ENCODE measurements around the gene GGT6.

GGT6 gene

DNA sequence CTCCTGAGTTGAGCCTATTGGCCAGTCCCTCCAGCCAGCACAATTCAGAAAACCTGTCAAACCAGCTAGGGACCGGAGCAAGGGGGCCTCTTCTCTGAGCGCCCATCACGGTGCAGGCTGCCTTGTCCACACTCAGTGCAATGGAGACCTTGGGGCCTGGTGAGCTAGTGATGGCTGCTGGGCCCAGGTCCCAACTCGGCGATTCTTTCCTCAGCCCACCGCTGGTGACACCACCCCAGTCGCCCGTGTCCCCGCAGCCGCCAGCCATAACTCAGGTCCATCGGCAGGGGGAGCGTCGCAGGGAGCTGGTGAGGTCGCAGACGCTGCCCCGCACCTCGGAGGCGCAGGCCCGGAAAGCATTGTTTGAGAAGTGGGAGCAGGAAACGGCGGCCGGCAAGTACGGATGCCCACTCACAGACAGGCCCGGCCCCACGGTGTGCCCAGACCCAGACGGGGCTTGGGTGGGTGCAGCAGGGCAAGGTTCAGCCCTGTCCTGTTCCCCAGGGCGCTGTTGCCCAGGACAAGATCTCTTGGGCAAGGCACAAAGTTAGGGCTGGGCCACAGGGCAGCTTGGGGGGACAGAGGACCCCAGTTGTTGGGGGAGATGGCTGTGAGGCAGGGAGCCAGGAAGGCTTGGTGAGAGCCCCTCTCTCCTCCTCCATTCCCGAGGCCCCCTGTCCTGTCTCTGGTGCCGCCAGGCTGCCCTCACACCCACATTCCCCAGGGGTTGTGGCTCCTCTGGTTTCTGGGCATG, 34.7 kb upstream of the GGT6 start:
- Histone ChIP-seq H4K20me1 (ENCODE audit: insufficient read depth, low read length) (no peaks in the 10 kb centered on the region), H3K4me1 (ENCODE audit: low read length) (no peaks in the 10 kb centered on the region), H3K79me2 (ENCODE audit: low read length) (no peaks in the 10 kb centered on the region), H2AFZ (ENCODE audit: low read depth, low read length) (no peak overlapping the region), H3K4me2 (ENCODE audit: low read length) (no peak overlapping the region), H3K36me3 (replicated peaks; ENCODE audit: low read depth, low read length) (no peaks in the 10 kb centered on the region), H3K9ac (ENCODE audit: low read length) (no peak overlapping the region), H3K9me3 (ENCODE audit: insufficient read depth, low read length) (no peaks in the 10 kb centered on the region), H3K27ac (ENCODE audit: low read length) (no peak overlapping the region), H3K27me3 (ENCODE audit: low read depth, low read length) (no peaks in the 10 kb centered on the region), H3K4me3 (ENCODE audit: low read length) (no peak overlapping the region)
- TF ChIP-seq EZH2phosphoT487 (IDR thresholded peaks at IDR 0.05; ENCODE audit: low read depth), result no peak
- TF ChIP-seq, protein P1, sequence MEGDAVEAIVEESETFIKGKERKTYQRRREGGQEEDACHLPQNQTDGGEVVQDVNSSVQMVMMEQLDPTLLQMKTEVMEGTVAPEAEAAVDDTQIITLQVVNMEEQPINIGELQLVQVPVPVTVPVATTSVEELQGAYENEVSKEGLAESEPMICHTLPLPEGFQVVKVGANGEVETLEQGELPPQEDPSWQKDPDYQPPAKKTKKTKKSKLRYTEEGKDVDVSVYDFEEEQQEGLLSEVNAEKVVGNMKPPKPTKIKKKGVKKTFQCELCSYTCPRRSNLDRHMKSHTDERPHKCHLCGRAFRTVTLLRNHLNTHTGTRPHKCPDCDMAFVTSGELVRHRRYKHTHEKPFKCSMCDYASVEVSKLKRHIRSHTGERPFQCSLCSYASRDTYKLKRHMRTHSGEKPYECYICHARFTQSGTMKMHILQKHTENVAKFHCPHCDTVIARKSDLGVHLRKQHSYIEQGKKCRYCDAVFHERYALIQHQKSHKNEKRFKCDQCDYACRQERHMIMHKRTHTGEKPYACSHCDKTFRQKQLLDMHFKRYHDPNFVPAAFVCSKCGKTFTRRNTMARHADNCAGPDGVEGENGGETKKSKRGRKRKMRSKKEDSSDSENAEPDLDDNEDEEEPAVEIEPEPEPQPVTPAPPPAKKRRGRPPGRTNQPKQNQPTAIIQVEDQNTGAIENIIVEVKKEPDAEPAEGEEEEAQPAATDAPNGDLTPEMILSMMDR (IDR thresholded peaks at IDR 0.05; ENCODE audit: low read depth, low read length), result no peak

DNA sequence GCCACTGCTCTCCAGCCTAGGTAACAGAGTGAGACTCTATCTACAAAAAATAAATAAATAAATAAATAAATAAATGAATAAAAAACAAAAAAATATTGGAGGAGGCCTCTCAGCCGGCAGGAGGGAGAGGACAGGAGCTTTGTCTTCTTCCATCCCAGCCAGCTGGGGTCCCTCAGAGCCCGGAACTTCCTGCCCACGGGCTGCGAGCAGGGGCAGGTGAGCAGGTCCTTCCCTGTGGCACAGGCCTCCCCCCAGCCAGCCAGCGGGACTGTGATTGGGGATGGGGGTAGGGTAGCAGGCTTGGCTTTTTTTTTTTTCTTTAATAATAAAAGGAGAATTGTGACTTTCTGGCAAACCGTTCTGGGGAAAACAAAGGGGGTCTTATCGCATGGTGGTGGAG, 34.0 kb upstream of the GGT6 start:
- H3K27me3 ChIP-seq (ENCODE audit: low read depth, low read length), result no peaks in the 10 kb centered on the region
- TF ChIP-seq, protein P1 (IDR thresholded peaks at IDR 0.05; ENCODE audit: low read depth, low read length), result no peak
- no peak for TF ChIP-seq EZH2phosphoT487 (IDR thresholded peaks at IDR 0.05; ENCODE audit: low read depth)
- no peaks in the 10 kb centered on the region for H4K20me1 ChIP-seq (ENCODE audit: insufficient read depth, low read length)
- no peaks in the 10 kb centered on the region for H3K36me3 ChIP-seq (replicated peaks; ENCODE audit: low read depth, low read length)
- no peak overlapping the region for H3K4me2 ChIP-seq (ENCODE audit: low read length)
- no peaks in the 10 kb centered on the region for H3K79me2 ChIP-seq (ENCODE audit: low read length)
- no peaks in the 10 kb centered on the region for H3K4me1 ChIP-seq (ENCODE audit: low read length)
- no peak overlapping the region for H2AFZ ChIP-seq (ENCODE audit: low read depth, low read length)
- H3K9ac ChIP-seq (ENCODE audit: low read length), result no peak overlapping the region
- no peaks in the 10 kb centered on the region for H3K9me3 ChIP-seq (ENCODE audit: insufficient read depth, low read length)
- H3K4me3 ChIP-seq (ENCODE audit: low read length), result no peak overlapping the region
- H3K27ac ChIP-seq (ENCODE audit: low read length), result no peak overlapping the region

DNA sequence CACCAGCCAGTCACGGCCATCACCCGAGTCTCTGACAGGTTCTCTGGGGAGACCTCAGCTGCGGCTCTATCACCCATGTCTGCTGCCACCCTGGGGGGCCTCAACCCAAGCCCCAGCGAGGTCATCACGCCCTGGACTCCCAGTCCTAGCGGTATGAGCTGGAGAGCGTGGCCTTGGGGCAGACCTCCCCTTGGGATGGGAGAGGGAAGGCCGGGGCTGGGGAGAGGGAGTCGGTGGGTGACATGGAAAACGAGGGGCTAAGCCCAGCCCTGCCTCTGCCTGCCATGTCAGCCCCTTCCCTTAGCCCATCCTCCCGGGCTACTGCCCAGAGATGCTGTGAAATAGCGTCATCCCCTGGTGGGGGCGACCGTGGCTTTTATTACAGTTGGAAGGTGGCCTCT, 32.6 kb upstream of the GGT6 start:
- H3K4me3 ChIP-seq (ENCODE audit: low read length), result no peak overlapping the region
- no peaks in the 10 kb centered on the region for H3K9me3 ChIP-seq (ENCODE audit: insufficient read depth, low read length)
- no peaks in the 10 kb centered on the region for H3K27me3 ChIP-seq (ENCODE audit: low read depth, low read length)
- no peak overlapping the region for H2AFZ ChIP-seq (ENCODE audit: low read depth, low read length)
- H3K4me2 ChIP-seq (ENCODE audit: low read length), result no peak overlapping the region
- H3K79me2 ChIP-seq (ENCODE audit: low read length), result no peaks in the 10 kb centered on the region
- no peak overlapping the region for H3K27ac ChIP-seq (ENCODE audit: low read length)
- H4K20me1 ChIP-seq (ENCODE audit: insufficient read depth, low read length), result no peaks in the 10 kb centered on the region
- H3K9ac ChIP-seq (ENCODE audit: low read length), result no peak overlapping the region
- TF ChIP-seq, protein P1 (IDR thresholded peaks at IDR 0.05; ENCODE audit: low read depth, low read length), result no peak
- no peak for TF ChIP-seq EZH2phosphoT487 (IDR thresholded peaks at IDR 0.05; ENCODE audit: low read depth)
- H3K36me3 ChIP-seq (replicated peaks; ENCODE audit: low read depth, low read length), result no peaks in the 10 kb centered on the region
- H3K4me1 ChIP-seq (ENCODE audit: low read length), result no peaks in the 10 kb centered on the region

DNA sequence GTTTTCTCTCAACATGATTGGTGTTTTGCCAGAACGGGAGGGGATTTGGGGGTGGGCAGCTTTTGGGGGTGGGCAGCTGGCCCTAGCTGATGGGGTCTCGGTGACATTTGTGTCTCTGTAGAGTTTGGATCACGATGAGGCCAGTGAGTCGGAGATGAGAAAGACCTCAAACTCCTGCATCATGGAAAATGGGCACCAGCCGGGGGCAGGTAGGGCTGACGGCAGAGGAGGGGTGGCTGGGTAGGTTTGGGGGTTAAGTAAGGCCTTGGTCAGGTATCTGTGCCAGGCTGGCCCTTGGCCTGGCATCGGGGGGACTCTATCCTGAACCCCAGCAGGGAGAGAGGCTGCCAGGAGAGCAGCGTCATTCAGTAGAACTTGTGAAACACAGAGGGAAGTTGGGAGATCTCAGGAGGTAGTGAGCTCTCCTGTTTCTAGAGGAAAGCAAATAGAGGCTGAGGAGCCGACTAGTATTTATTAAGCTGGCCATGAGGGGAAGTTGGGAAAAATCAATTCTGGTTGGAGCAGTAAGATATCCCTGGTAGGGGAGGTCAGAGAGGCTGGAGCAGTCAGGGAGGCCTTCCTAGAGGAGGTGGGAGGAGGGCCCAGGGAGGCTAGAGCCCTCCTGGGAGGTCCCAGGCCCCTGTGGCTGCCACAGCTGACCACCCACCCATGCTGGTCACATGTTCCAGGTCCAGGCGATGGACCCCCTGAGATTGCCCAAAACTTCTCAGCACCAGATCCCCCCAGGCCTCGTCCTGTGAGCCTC, 32.0 kb upstream of the GGT6 start:
- TF ChIP-seq, protein P1 (IDR thresholded peaks at IDR 0.05; ENCODE audit: low read depth, low read length), result no peak
- no peak for TF ChIP-seq EZH2phosphoT487 (IDR thresholded peaks at IDR 0.05; ENCODE audit: low read depth)
- Histone ChIP-seq H4K20me1 (ENCODE audit: insufficient read depth, low read length) (no peaks in the 10 kb centered on the region), H3K4me2 (ENCODE audit: low read length) (no peak overlapping the region), H3K4me3 (ENCODE audit: low read length) (no peak overlapping the region), H3K9ac (ENCODE audit: low read length) (no peak overlapping the region), H3K36me3 (replicated peaks; ENCODE audit: low read depth, low read length) (no peaks in the 10 kb centered on the region), H3K9me3 (ENCODE audit: insufficient read depth, low read length) (no peaks in the 10 kb centered on the region), H2AFZ (ENCODE audit: low read depth, low read length) (no peak overlapping the region), H3K27ac (ENCODE audit: low read length) (no peak overlapping the region), H3K79me2 (ENCODE audit: low read length) (no peaks in the 10 kb centered on the region), H3K4me1 (ENCODE audit: low read length) (no peaks in the 10 kb centered on the region), H3K27me3 (ENCODE audit: low read depth, low read length) (no peaks in the 10 kb centered on the region)

All from OCI-LY3 (cell line).